Colonic mucosa (tissue), 4 donors: Measurements from ENCODE around the gene PLN. TPM values are rescaled to one million over a fixed set of nuclear protein-coding genes. Genes with fewer than 3 reads are reported as not detected.

ENCODE experiments used
- DNase-seq: peaks from one replicate; pipeline ENCODE4 v3.0.0-alpha.2; 2020
- H3K27ac ChIP-seq: fragments of 200-600 bp; one replicate; pipeline ENCODE4 v1.8.0; 2021
- H3K27me3 ChIP-seq: fragments of 200-600 bp; one replicate; pipeline ENCODE4 v1.8.0; 2021
- H3K36me3 ChIP-seq: fragments of 200-600 bp; one replicate; pipeline ENCODE4 v1.8.0; 2021
- H3K4me1 ChIP-seq: fragments of 200-600 bp; one replicate; pipeline ENCODE4 v1.8.0; 2021; ENCODE audit warnings: mild to moderate bottlenecking
- H3K4me3 ChIP-seq: fragments of 200-600 bp; one replicate; pipeline ENCODE4 v1.8.0; 2021
- H3K9ac ChIP-seq, 2 donors: one replicate each; pipeline ENCODE4 v1.7.0; 2013; ENCODE audit warnings: control low read depth in 2 of 2, low read depth in 2 of 2, low read length in 2 of 2
- H3K9me3 ChIP-seq: fragments of 200-600 bp; one replicate; pipeline ENCODE4 v1.8.0; 2021
- intact Hi-C: fragments of 100-400 bp; cut with DNase I; formaldehyde crosslinking; loops from one replicate; pipeline ENCODE4 v1.14.1; 2022
- total RNA-seq, 2 donors: library from RNA; stranded (reverse); fragmentation: NEBNext Ultra II Directional in 1 of 2; extraction: Animal tissue kit (Norgen Biotek cat#: 25700) in 1 of 2; gene quantifications; one replicate each; pipeline ENCODE4 v1.2.1, GENCODE V29; 2021
- TF ChIP-seq, protein P1 (sequence below): fragments of 200-600 bp; IDR thresholded peaks from one replicate; pipeline ENCODE4 v1.8.0; 2022; ENCODE audit warnings: antibody characterized with exemption, mild to moderate bottlenecking
- donor health status: healthy.
- donor health status: DM: no; HTN: no; CAD: no.
- donor health status: DM: no; HTN: no; CAD: no.

The PLN gene
- total RNA-seq, 2 donors from 2014 or later: 1.3 to 24.1 TPM

DNA sequence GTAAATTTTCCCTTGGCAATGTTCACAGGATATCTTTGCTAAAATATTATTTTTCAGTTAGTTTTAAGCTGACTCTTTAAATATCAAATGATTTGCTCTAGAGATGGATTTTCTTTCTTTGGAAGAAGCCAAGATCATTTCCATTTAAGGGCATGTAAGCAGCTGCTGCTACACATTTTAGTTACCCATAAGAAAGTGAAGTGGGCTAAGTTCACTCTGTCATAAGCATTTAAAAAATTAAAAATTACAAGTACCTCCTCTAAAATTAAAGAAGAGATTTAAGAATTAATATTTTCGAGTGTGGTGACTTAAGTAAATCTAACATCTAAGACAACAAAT is 1.2 kb upstream of the PLN start:
- no peak for DNase-seq
- TF ChIP-seq, protein P1, sequence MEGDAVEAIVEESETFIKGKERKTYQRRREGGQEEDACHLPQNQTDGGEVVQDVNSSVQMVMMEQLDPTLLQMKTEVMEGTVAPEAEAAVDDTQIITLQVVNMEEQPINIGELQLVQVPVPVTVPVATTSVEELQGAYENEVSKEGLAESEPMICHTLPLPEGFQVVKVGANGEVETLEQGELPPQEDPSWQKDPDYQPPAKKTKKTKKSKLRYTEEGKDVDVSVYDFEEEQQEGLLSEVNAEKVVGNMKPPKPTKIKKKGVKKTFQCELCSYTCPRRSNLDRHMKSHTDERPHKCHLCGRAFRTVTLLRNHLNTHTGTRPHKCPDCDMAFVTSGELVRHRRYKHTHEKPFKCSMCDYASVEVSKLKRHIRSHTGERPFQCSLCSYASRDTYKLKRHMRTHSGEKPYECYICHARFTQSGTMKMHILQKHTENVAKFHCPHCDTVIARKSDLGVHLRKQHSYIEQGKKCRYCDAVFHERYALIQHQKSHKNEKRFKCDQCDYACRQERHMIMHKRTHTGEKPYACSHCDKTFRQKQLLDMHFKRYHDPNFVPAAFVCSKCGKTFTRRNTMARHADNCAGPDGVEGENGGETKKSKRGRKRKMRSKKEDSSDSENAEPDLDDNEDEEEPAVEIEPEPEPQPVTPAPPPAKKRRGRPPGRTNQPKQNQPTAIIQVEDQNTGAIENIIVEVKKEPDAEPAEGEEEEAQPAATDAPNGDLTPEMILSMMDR: no peak
- no peaks in the 10 kb centered on the region for H3K4me1 ChIP-seq
- H3K9me3 ChIP-seq: no peaks in the 10 kb centered on the region
- H3K27ac ChIP-seq: no peak overlapping the region
- no peak overlapping the region for H3K9ac ChIP-seq
- intact Hi-C loops: no loop called here
- H3K36me3 ChIP-seq: no peaks in the 10 kb centered on the region
- no peaks in the 10 kb centered on the region for H3K27me3 ChIP-seq
- no peak overlapping the region for H3K4me3 ChIP-seq

DNA sequence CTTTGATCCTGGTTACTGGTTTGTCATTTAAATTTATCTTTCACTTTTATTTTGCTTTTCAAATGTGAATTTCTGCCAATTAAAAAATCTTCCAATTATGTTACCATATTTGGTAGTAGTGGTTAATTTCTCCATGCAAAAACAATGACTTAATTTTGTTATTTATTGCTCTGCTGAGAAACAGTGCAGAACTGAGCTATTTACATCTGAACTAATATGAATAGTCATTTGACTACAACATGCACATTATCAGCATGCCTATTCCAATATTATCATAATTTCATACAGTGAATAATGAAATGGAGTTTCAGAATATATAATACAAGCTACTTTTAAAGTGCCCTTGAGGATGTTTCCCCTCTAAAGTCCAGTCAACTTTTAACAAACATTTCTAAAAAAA is 517 bp downstream of the PLN start:
- no peak for DNase-seq
- Histone ChIP-seq H3K9ac (no peak overlapping the region), H3K36me3 (no peaks in the 10 kb centered on the region), H3K4me3 (no peak overlapping the region), H3K27me3 (no peaks in the 10 kb centered on the region), H3K9me3 (no peaks in the 10 kb centered on the region), H3K27ac (no peak overlapping the region), H3K4me1 (no peaks in the 10 kb centered on the region)
- intact Hi-C loops: no loop called here
- TF ChIP-seq, protein P1: no peak

DNA sequence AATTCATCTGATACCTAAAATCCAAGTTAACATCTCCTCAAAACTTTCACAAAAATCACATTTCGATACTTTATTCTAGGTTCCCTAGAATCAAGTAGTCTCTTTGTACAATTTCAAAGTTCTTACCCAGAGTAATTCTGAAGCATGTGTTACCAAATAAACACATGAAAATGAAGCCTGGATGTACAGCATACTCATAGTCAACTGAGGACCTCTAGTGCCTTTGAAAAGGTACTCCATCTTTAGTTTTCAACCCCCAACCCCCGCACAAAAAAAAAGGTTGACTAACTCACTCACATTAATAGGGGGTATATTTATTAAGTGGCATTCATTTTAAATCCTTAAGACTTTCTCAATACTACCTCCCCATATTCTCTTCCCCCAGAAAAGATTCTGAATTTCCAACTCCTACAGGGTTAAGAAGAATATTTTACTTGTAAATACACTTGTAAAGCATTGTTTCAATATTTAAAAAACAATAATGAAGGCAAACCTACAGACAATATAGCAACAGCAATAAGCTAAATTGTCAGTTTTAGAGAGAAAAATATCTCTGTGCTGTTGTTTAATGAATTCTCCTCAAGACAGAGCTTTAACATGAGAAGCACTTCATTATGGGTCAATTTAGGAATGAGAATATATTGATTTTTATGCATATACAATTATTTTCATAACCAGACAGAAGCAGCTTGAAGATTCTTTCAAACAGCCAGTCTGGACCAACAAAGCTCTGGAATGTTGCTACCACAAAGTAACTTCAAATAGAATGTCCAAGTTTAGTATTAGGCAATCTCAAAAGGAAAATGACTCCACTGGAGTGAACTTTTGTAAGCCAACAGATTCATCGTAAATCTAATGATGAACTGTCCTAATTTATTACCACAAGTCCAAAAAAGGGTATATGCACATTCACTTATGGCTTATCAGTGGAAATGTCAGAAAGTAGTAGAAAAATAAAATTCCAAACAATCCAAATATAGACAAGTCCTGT is 3.3 kb downstream of the PLN start:
- no peak overlapping the region for H3K27ac ChIP-seq

DNA sequence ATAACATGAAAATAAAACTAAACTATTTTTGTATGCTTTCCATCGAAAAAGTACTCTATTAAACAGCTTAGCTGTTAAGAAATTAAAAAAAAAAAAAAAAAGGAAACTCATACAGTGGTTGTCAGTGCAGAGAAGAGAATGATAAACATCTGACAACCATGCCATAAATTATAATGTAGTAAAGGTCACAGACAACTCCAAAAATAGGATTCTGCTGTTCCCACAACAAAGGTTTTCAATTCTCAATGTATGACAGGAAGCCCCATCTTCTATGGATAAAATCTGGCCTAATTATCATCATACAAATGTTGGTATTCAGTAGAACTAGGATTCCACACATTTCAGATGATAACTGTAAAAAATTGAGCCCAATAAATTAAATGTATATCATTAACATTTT is 5.0 kb downstream of the PLN start:
- intact Hi-C loops: no loop called here
- Histone ChIP-seq H3K27me3 (no peaks in the 10 kb centered on the region), H3K9ac (no peak overlapping the region), H3K4me1 (no peaks in the 10 kb centered on the region), H3K9me3 (no peaks in the 10 kb centered on the region), H3K36me3 (no peaks in the 10 kb centered on the region), H3K4me3 (no peak overlapping the region), H3K27ac (no peak overlapping the region)
- DNase-seq: no peak
- TF ChIP-seq, protein P1: no peak

More for the DNA sequence above, 3.3 kb downstream of the PLN start:
- H3K9me3 ChIP-seq: no peaks in the 10 kb centered on the region
- H3K4me3 ChIP-seq: no peak overlapping the region
- no peaks in the 10 kb centered on the region for H3K27me3 ChIP-seq
- intact Hi-C loops: no loop called here
- H3K36me3 ChIP-seq: no peaks in the 10 kb centered on the region
- TF ChIP-seq, protein P1: peak; percentile 25
- H3K4me1 ChIP-seq: no peaks in the 10 kb centered on the region
- no peak for DNase-seq
- no peak overlapping the region for H3K9ac ChIP-seq

DNA sequence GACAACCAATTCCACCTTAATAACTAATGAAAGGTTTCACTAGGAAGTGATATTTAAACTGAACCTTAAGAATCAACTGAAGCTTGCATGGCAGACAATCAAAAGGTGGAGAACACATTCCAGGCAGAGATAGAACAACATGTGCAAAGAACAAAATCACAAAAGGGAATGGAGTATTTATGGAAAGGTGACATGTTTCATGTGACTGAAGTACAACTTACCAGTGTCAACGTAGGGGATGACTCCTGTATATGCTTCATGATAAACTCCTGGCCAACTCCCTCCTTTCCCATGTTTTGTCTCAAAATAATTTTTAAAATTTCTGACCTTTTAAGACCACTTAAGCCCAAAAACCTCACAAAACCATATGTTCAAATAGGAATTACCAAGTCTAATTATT is 6.6 kb downstream of the PLN start:
- H3K27me3 ChIP-seq: no peaks in the 10 kb centered on the region
- no peaks in the 10 kb centered on the region for H3K4me1 ChIP-seq
- no peak overlapping the region for H3K9ac ChIP-seq
- no peak overlapping the region for H3K4me3 ChIP-seq
- intact Hi-C loops: no loop called here
- TF ChIP-seq, protein P1: no peak
- H3K36me3 ChIP-seq: no peaks in the 10 kb centered on the region
- no peak overlapping the region for H3K27ac ChIP-seq
- DNase-seq: no peak
- no peaks in the 10 kb centered on the region for H3K9me3 ChIP-seq
